ENCODE measurements around the gene TCL1A. TPM values are rescaled to one million over a fixed set of nuclear protein-coding genes. Genes with fewer than 3 reads are reported as not detected.

The TCL1A gene
- total RNA-seq, 4 donors from 2014 or later = not detected

DNA sequence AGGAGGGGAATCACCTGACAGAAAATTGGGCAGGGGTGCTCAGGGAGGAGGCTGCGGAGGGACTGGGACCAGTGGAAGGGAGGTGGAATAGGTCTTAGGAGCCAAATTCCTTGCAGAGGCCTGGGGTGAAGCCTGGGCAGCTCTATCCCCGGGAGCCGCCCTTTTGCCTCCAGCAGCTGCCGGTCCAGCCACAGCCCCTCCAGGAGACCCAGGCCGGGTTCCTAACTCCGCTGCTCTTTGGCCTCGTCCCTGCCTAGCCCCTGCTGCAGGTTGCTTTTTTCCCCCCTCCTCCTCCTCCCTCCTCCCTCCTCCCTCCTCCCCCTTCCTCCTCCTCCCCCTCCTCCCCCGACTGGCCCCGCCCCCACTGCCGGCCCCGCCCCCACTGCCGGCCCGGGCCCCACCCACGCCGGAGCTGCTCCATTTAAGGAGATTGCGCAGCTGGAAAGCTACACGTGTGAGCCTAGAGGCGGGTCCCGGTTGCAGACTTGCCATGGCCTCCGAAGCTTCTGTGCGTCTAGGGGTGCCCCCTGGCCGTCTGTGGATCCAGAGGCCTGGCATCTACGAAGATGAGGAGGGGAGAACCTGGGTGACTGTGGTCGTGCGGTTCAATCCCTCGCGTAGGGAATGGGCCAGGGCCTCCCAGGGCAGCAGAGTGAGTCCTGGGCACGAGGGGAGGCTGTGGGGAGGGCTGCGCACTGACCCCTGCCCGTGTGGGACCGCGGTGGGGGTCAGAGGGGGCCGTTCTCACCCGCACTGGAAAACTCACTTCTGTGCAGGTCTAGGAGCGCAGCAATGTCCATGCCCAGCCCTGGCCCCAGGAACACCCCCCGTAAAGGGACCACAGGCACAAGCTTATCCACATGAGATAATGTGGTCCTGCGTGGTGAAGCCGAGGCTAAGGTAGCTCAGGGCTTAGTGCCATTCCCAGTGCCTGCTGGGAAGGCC is 27.7 kb downstream of the TCL1A start, which contains the start of gene TCL1B:
TSS of gene TCL1B (plus strand) at position 449 of the 945 bp plus-strand sequence. CDS start at position 491, 42 bp downstream.
- ATAC-seq = no peak
- TF ChIP-seq CTCF (IDR thresholded peaks at IDR 0.05 in 4 of 5, conservative IDR thresholded peaks at IDR 0.05 in 1 of 5) = no peak
- TF ChIP-seq POLR2A (IDR thresholded peaks at IDR 0.05) = no peak
- H3K9me3 ChIP-seq = no peaks in the 10 kb centered on the region
- in situ Hi-C loops (cut with MboI; ENCODE audit: low sequenced_read_pairs in 4 of 4) = loop anchor here in 2 of 4 donors (10.0 to 25.0 kb wide), 2 partner anchors 121 to 249 kb away; no protein-coding TSS in a partner anchor
- no peaks in the 10 kb centered on the region for H3K4me1 ChIP-seq
- no peak for DNase-seq
- H3K36me3 ChIP-seq = no peaks in the 10 kb centered on the region
- H3K4me3 ChIP-seq = no peak within 1 kb of the TSS
- H3K27me3 ChIP-seq = no peaks in the 10 kb centered on the region
- no peak within 1 kb of the TSS for H3K27ac ChIP-seq
- intact Hi-C loops (cut with DNase I; ENCODE audit: low total_unique reads) = loop anchor here (10.0 kb wide), 1 partner anchor 241 kb away; no protein-coding TSS in a partner anchor

DNA sequence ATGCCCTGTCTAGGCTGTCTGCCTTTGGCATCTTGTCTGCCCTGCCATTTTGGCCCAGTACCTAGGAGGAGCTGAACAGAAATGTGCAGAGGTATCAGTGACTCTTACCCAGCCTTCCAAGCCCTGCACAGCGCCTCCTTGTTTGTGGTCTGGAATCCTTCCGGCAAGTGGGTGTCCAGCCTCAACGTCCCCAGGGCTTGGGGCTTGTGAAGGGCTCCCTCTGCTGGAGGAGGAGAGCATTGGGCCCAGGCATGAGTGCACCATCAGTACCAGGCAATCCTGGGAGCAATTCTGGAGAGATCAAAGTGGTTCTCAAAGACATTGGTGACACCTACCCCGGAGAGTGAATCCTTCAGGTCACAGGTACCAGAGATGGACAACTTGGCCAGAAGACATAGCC is 30.1 kb downstream of the TCL1A start:
- Histone ChIP-seq H3K4me1 (no peaks in the 10 kb centered on the region), H3K36me3 (no peaks in the 10 kb centered on the region), H3K4me3 (no peak overlapping the region), H3K9me3 (no peaks in the 10 kb centered on the region), H3K27me3 (no peaks in the 10 kb centered on the region), H3K27ac (no peak overlapping the region)
- intact Hi-C loops (cut with DNase I; ENCODE audit: low total_unique reads) = loop anchor here (1.0 to 10.0 kb wide), 2 partner anchors 122 to 239 kb away; no protein-coding TSS in a partner anchor
- DNase-seq (no peak), ATAC-seq (peak in 1 of 2 donors; percentile 51)
- in situ Hi-C loops (cut with MboI; ENCODE audit: low sequenced_read_pairs in 4 of 4) = loop anchor here in 2 of 4 donors (5.0 to 25.0 kb wide), 3 partner anchors 119 to 246 kb away; no protein-coding TSS in a partner anchor
- TF ChIP-seq CTCF (IDR thresholded peaks at IDR 0.05 in 4 of 5, conservative IDR thresholded peaks at IDR 0.05 in 1 of 5) = peak in 4 of 5 experiments; percentile 39 to 63 (median 56)
- TF ChIP-seq POLR2A (IDR thresholded peaks at IDR 0.05) = no peak

DNA sequence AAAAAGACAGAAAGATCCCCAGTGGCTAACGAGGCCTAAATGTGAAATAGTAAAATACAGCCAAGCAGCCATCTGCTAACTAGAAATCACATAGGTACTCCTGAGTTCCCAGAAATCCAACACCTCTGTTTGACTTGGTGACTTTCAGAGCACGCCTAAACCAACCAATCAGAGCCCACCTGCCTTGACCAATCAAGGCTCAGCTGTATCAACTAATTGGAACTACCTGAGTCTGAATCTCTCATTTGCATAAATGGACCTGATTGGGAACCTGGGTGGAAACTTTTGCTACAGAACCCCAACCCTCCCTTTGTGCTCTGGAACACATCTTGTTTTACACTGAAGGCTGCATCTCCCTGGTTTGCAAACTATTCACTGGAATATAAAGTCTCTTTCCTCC is 32.8 kb downstream of the TCL1A start:
- DNase-seq = no peak
- Histone ChIP-seq H3K4me3 (no peak overlapping the region), H3K4me1 (no peaks in the 10 kb centered on the region), H3K27ac (no peak overlapping the region), H3K36me3 (no peaks in the 10 kb centered on the region), H3K9me3 (no peaks in the 10 kb centered on the region), H3K27me3 (peaks cover 0 to 10% (median 0%) of the 10 kb centered on the region in 3 donors)
- no peak for ATAC-seq
- no peak for TF ChIP-seq POLR2A (IDR thresholded peaks at IDR 0.05)
- TF ChIP-seq CTCF (IDR thresholded peaks at IDR 0.05 in 4 of 5, conservative IDR thresholded peaks at IDR 0.05 in 1 of 5) = no peak
- in situ Hi-C loops (cut with MboI; ENCODE audit: low sequenced_read_pairs in 4 of 4) = loop anchor here in 2 of 4 donors (5.0 to 25.0 kb wide), 3 partner anchors 116 to 244 kb away; no protein-coding TSS in a partner anchor
- intact Hi-C loops (cut with DNase I; ENCODE audit: low total_unique reads) = loop anchor here (10.0 kb wide), 1 partner anchor 236 kb away; no protein-coding TSS in a partner anchor

DNA sequence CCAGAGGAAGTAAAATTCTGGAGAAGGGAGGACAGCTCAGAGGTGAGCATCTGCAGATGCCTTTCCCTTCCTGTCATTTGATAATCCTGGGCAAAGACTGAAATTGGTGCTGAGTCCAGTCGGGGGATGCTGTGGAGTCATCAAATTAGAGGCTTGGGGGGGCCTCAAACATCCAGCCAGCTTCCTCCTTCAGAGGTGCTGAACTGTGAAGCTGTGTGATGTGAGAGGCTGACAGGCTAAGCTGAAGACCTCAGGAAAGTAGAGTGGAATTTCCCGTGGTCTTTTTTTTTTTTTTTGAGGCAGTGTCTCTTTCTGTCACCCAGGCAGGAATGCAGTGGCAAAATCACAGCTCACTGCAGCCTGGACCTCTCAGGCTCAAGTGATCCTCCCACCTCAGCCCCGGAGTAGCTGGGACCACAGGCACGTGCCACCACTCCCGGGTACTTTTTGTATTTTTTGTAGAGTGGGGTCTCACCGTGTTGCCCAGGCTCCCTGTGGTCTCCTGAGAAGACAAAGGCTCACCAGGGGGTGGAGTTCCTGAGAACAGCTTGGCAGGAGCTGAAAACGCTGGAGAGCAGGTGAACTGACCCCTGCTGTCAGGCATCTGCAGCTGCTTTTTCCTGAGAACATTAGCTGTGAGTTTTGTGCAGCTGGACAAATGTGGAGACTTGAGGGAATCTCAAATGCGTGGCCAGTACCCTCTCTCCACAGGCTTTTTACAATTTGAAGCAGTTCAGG is 33.8 kb downstream of the TCL1A start:
- no peaks in the 10 kb centered on the region for H3K36me3 ChIP-seq
- in situ Hi-C loops (cut with MboI; ENCODE audit: low sequenced_read_pairs in 4 of 4) (loop anchor here in 2 of 4 donors (5.0 to 25.0 kb wide), 3 partner anchors 115 to 243 kb away; no protein-coding TSS in a partner anchor), intact Hi-C loops (cut with DNase I; ENCODE audit: low total_unique reads) (loop anchor here (10.0 kb wide), 1 partner anchor 235 kb away; no protein-coding TSS in a partner anchor)
- DNase-seq (no peak), ATAC-seq (no peak)
- H3K27me3 ChIP-seq = peaks cover 0 to 10% (median 0%) of the 10 kb centered on the region in 3 donors
- H3K4me3 ChIP-seq = no peak overlapping the region
- no peaks in the 10 kb centered on the region for H3K4me1 ChIP-seq
- H3K27ac ChIP-seq = no peak overlapping the region
- H3K9me3 ChIP-seq = no peaks in the 10 kb centered on the region
- TF ChIP-seq CTCF (IDR thresholded peaks at IDR 0.05 in 4 of 5, conservative IDR thresholded peaks at IDR 0.05 in 1 of 5) (no peak), POLR2A (IDR thresholded peaks at IDR 0.05) (no peak)

Data from gastrocnemius medialis (tissue), 4 donors.